Parathyroid adenoma (tissue), 2 donors: ENCODE results near the gene SPTLC2.

Source experiments
- H2AFZ ChIP-seq: fragments of 300-600 bp; sonication (generic); one replicate; pipeline ENCODE4 v1.7.0; 2017; ENCODE audit warnings: antibody characterized with exemption, mild to moderate bottlenecking
- H3K27ac ChIP-seq: fragments of 300-600 bp; sonication (generic); one replicate; pipeline ENCODE4 v1.7.0; 2017
- H3K27me3 ChIP-seq: fragments of 300-600 bp; sonication (generic); one replicate; pipeline ENCODE4 v1.7.0; 2017; ENCODE audit warnings: low read length; ENCODE audit not compliant: control insufficient read depth, insufficient read depth
- H3K36me3 ChIP-seq: fragments of 300-600 bp; sonication (generic); one replicate; pipeline ENCODE4 v1.7.0; 2017; ENCODE audit warnings: low read length; ENCODE audit not compliant: control insufficient read depth, insufficient read depth
- H3K4me1 ChIP-seq: fragments of 300-600 bp; sonication (generic); one replicate; pipeline ENCODE4 v1.7.0; 2017; ENCODE audit warnings: control low read depth
- H3K4me2 ChIP-seq: fragments of 300-600 bp; sonication (generic); one replicate; pipeline ENCODE4 v1.7.0; 2017; ENCODE audit warnings: low read length
- H3K4me3 ChIP-seq: fragments of 300-600 bp; sonication (generic); one replicate; pipeline ENCODE4 v1.7.0; 2017; ENCODE audit warnings: low read depth, low read length
- H3K79me2 ChIP-seq: fragments of 300-600 bp; sonication (generic); one replicate; pipeline ENCODE4 v1.7.0; 2017; ENCODE audit warnings: control low read depth
- H3K9ac ChIP-seq: fragments of 300-600 bp; sonication (generic); one replicate; pipeline ENCODE4 v1.7.0; 2017; ENCODE audit warnings: mild to moderate bottlenecking
- H3K9me3 ChIP-seq: fragments of 300-600 bp; sonication (generic); one replicate; pipeline ENCODE4 v1.7.0; 2017; ENCODE audit warnings: low read length; ENCODE audit not compliant: control insufficient read depth
- TF ChIP-seq, protein P1 (sequence below): fragments of 300-600 bp; sonication (generic); IDR thresholded peaks from one replicate; pipeline ENCODE4 v1.7.0; 2017; ENCODE audit warnings: antibody characterized with exemption, mild to moderate bottlenecking
- donor health status: primary hyperparathyroidism.

The SPTLC2 gene

DNA sequence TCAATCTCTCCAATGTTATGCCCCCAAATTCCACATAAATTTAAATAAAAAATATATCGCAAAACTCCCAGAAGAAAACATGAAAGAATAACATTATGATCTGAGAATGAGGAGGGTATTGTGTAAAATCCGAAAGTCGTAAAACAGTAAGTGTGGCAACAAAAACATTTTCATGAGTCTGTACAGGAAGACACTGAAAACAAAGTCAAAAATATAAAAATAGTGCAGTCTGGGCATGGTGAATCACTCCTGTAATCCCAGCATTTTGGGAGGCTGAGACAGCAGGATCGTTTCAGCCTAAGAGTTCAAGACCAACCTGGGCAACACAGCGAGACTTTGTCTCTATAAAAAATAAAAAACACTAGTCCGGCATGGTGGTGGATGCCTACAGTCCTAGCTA is 57.1 kb downstream of the SPTLC2 start:
- H3K36me3 ChIP-seq, result no peaks in the 10 kb centered on the region
- H3K27me3 ChIP-seq, result no peaks in the 10 kb centered on the region

DNA sequence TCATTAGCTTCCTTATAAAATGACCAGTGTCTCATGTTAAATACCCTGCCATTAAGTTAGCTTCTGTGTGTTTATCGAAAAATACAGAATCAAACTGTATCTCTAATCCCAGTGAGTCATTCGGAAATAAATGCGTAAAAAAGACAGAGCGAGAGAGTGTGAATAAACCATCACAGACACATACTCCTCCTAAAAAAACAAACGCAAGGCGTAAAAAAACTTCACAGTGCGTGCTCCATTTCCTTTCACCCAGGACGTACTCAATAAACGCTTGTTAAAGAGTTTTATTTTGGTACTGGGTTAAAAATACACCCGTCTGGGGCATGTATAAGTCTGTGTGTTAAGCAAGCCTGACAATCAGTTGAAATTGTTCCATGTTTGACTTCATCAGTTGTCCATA is 59.0 kb downstream of the SPTLC2 start:
- Histone ChIP-seq H3K79me2 (no peaks in the 10 kb centered on the region), H3K9ac (no peak overlapping the region), H3K4me2 (no peak overlapping the region), H3K27me3 (no peaks in the 10 kb centered on the region), H3K4me1 (no peaks in the 10 kb centered on the region), H3K9me3 (no peaks in the 10 kb centered on the region), H3K27ac (no peak overlapping the region), H3K4me3 (no peak overlapping the region), H2AFZ (no peak overlapping the region), H3K36me3 (no peaks in the 10 kb centered on the region)
- TF ChIP-seq, protein P1, sequence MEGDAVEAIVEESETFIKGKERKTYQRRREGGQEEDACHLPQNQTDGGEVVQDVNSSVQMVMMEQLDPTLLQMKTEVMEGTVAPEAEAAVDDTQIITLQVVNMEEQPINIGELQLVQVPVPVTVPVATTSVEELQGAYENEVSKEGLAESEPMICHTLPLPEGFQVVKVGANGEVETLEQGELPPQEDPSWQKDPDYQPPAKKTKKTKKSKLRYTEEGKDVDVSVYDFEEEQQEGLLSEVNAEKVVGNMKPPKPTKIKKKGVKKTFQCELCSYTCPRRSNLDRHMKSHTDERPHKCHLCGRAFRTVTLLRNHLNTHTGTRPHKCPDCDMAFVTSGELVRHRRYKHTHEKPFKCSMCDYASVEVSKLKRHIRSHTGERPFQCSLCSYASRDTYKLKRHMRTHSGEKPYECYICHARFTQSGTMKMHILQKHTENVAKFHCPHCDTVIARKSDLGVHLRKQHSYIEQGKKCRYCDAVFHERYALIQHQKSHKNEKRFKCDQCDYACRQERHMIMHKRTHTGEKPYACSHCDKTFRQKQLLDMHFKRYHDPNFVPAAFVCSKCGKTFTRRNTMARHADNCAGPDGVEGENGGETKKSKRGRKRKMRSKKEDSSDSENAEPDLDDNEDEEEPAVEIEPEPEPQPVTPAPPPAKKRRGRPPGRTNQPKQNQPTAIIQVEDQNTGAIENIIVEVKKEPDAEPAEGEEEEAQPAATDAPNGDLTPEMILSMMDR, result no peak

More for the DNA sequence above, 57.1 kb downstream of the SPTLC2 start:
- Histone ChIP-seq H3K4me1 (no peaks in the 10 kb centered on the region), H3K27ac (no peak overlapping the region), H3K9ac (no peak overlapping the region), H3K79me2 (no peaks in the 10 kb centered on the region), H3K4me3 (no peak overlapping the region), H3K4me2 (no peak overlapping the region), H3K9me3 (no peaks in the 10 kb centered on the region), H2AFZ (no peak overlapping the region)
- TF ChIP-seq, protein P1, result no peak

DNA sequence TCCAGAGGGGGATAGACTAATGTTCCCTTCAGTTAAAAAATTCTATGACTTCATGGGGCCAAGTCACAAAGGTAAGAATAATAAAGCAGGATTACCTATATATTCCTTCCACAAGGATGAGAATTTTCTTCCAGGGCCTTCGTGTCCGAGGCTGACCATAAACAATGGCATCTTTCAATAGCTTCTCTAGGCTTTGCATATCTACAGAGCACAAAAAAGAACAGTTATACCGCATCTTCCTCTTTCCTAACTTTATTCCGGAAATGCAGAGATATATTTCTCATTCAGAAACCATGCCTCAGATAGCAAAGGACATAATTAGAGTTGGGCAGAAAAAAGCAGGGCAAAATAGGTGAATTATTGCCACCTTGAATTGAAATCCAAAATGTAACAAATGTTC is 59.5 kb downstream of the SPTLC2 start:
- TF ChIP-seq, protein P1, result no peak
- H3K79me2 ChIP-seq, result no peaks in the 10 kb centered on the region
- H3K36me3 ChIP-seq, result no peaks in the 10 kb centered on the region
- H3K27ac ChIP-seq, result no peak overlapping the region
- no peaks in the 10 kb centered on the region for H3K4me1 ChIP-seq
- H3K9ac ChIP-seq, result no peak overlapping the region
- no peaks in the 10 kb centered on the region for H3K27me3 ChIP-seq
- H3K4me3 ChIP-seq, result no peak overlapping the region
- no peaks in the 10 kb centered on the region for H3K9me3 ChIP-seq
- no peak overlapping the region for H3K4me2 ChIP-seq
- H2AFZ ChIP-seq, result no peak overlapping the region

DNA sequence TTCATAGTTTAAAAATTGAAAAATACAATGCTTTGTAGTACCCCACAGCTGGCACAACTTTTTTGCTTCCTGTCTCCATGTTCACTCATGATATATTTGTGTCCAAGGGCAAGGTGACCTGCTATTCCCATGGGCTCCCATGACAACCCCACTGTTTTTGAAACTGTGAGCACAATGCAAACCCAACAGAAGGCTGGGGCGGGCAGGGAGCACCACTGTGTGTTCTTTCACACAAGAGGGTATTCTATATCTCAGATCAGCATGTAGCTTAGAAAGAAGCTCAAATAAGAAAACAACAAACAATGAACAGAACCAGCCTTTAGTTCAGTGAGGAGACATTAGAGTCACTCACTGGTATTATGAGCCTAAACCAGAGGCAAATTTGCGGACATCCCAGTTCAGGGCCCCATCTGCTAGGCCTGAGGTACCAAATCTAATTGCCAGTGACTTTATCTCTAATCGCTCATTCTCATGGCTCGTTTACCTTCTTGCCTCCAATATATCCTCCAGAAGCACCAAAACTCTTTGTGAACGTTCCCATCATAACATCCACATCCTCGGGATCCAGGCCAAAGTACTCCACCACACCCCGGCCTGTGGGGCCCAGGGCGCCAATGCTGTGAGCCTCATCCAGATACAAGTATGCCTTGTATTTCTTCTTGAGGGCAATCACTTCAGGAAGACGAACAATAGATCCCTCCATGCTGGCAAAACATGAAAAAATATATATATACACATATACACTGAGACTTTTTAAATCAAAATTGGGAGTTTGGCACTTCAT is 61.4 kb downstream of the SPTLC2 start:
- Histone ChIP-seq H2AFZ (no peak overlapping the region), H3K4me3 (no peak overlapping the region), H3K36me3 (no peaks in the 10 kb centered on the region), H3K27ac (peak overlapping the region; percentile 11), H3K9me3 (no peaks in the 10 kb centered on the region), H3K4me1 (no peaks in the 10 kb centered on the region), H3K79me2 (no peaks in the 10 kb centered on the region), H3K9ac (no peak overlapping the region), H3K27me3 (no peaks in the 10 kb centered on the region), H3K4me2 (no peak overlapping the region)
- TF ChIP-seq, protein P1, result no peak

DNA sequence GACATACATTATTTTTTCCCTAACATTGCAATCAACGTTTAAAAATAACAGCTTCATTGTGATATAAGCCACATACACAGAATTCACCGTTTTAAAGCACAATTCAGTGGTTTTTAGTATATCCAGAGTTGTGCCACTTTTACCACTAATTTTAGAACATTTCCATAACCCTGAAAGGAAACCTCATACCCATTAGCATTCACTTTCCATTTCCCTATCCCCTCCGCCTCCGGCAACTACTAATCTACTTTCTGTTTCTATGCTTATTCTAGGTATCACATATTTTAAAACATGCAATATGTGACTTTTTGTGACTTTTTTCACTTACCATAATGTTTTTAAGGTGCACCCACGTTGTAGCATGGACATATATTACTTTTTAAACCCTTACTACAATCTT is 62.2 kb downstream of the SPTLC2 start:
- H3K36me3 ChIP-seq, result no peaks in the 10 kb centered on the region
- H3K79me2 ChIP-seq, result no peaks in the 10 kb centered on the region
- TF ChIP-seq, protein P1, result no peak
- H3K9ac ChIP-seq, result no peak overlapping the region
- H3K4me3 ChIP-seq, result no peak overlapping the region
- H3K27ac ChIP-seq, result peak overlapping the region; percentile 11
- no peaks in the 10 kb centered on the region for H3K9me3 ChIP-seq
- no peaks in the 10 kb centered on the region for H3K4me1 ChIP-seq
- no peak overlapping the region for H2AFZ ChIP-seq
- H3K27me3 ChIP-seq, result no peaks in the 10 kb centered on the region
- no peak overlapping the region for H3K4me2 ChIP-seq
